VCaP (cell line): ENCODE data around the gene PPFIBP1.
"Not testable (repeated sequence)": the region's sequence is repeated elsewhere in the genome, so short reads cannot be mapped to it uniquely, and the experiment has no call there.

ENCODE experiments used
- H3K27ac ChIP-seq: fragments of 450-650 bp; 2 replicates; pipeline ENCODE4 v1.5.1; 2017
- CTCF ChIP-seq: fragments of 450-650 bp; conservative IDR thresholded peaks from 2 replicates; pipeline ENCODE4 v1.5.1; 2017; ENCODE audit warnings: mild to moderate bottlenecking, moderate library complexity

PPFIBP1 gene

GRCh38 chr12:27542628-27543027 is 18.6 kb downstream of the PPFIBP1 start:
- H3K27ac ChIP-seq, result no peak overlapping the region

GRCh38 chr12:27544858-27545257 is 20.9 kb downstream of the PPFIBP1 start:
- not testable (repeated sequence) for H3K27ac ChIP-seq

More at GRCh38 chr12:27542628-27543027, 18.6 kb downstream of the PPFIBP1 start:
- TF ChIP-seq CTCF, result no peak

- no peak for TF ChIP-seq CTCF
- H3K27ac ChIP-seq, result no peak overlapping the region
Measured at GRCh38 chr12:27545665-27546064, 21.7 kb downstream of the PPFIBP1 start.

- H3K27ac ChIP-seq, result no peak overlapping the region
- no peak for TF ChIP-seq CTCF
Measured at GRCh38 chr12:27547592-27547991, 23.6 kb downstream of the PPFIBP1 start.

GRCh38 chr12:27548301-27549199 is 24.5 kb downstream of the PPFIBP1 start:
- TF ChIP-seq CTCF, result no peak
- H3K27ac ChIP-seq, result no peak overlapping the region

GRCh38 chr12:27549236-27549800 is 25.3 kb downstream of the PPFIBP1 start:
- no peak for TF ChIP-seq CTCF
- no peak overlapping the region for H3K27ac ChIP-seq

GRCh38 chr12:27549801-27550652 is 26.0 kb downstream of the PPFIBP1 start:
- no peak for TF ChIP-seq CTCF
- H3K27ac ChIP-seq, result peak overlapping the region; percentile 12; the same call in 1 of the 2 replicates
